ENCODE data around the gene FNDC11. TPM values are rescaled to one million over a fixed set of nuclear protein-coding genes. Genes with fewer than 3 reads are reported as not detected.

FNDC11 gene
- total RNA-seq, 1 experiment from 2014 or later = 2.5 TPM

DNA sequence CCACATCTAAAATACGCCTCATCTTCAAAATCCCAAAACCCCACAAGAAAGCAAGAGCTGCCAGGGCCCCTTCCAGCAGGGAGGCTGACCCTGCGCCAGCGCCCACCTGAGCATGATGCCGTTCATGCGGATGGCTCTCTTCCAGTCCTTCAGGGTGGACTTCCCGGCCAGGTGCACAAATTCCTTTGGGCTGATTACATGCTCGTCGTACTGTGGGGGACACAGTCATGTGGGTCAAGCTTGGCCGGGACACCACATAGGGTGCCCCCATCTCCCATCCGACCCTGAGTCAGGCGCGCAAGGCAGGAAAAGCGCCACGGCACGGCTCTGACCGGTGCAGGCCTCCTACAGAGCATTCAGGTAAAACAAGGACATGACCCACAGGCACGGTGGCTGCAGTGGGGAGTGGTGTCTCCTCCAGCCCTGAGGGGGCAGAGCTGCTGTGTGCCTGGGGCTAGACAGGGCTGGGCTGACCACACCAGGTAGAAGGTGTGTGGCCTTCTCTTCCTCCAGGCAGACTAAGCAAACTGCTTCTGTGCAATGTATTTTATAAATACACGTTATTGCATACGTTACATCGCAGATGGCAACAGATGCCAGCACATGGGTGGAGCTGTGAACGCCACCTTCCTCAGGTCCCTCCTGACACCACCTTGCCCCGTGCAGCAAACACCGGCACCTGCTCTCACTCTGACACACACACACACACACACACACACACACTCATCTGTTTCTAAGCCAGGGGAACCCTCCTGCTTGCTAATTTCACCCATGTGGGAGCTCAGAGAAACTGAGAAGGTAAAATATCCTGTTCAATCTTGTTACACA is 43.9 kb downstream of the FNDC11 start:
- Histone ChIP-seq H3K23me2 (ENCODE audit: insufficient read length, low read depth, low read length, poor library complexity, severe bottlenecking) (no peaks in the 10 kb centered on the region), H3K4ac (ENCODE audit: low read depth, low read length) (no peak overlapping the region), H3K14ac (ENCODE audit: insufficient read depth, low read length) (no peak overlapping the region), H4K91ac (ENCODE audit: insufficient read length, low read depth, low read length) (no peak overlapping the region), H3K56ac (ENCODE audit: insufficient read length, low read depth, low read length) (no peak overlapping the region), H2BK15ac (ENCODE audit: low read depth, low read length) (no peak overlapping the region), H4K8ac (replicated peaks; ENCODE audit: insufficient read length, low read depth, low read length) (no peak overlapping the region), H3T11ph (ENCODE audit: low read length) (no peak overlapping the region), H2AK5ac (ENCODE audit: insufficient read length, low read length) (no peak overlapping the region), H3K9me3 (ENCODE audit: control insufficient read depth, low read depth, low read length) (no peaks in the 10 kb centered on the region), H3K79me2 (ENCODE audit: insufficient read depth, low read length) (no peaks in the 10 kb centered on the region), H2BK12ac (ENCODE audit: insufficient read length, low read depth, low read length) (no peak overlapping the region), H3K27ac (ENCODE audit: insufficient read length, low read depth, low read length) (no peak overlapping the region), H2AFZ (ENCODE audit: low read length) (no peak overlapping the region), H3K18ac (ENCODE audit: insufficient read length, low read depth, low read length) (no peak overlapping the region), H2BK5ac (ENCODE audit: insufficient read length, low read length) (no peak overlapping the region), H3K4me2 (ENCODE audit: insufficient read depth, insufficient read length, low read length) (no peak overlapping the region), H3K23ac (ENCODE audit: insufficient read length, low read depth, low read length) (no peak overlapping the region), H3K79me1 (ENCODE audit: insufficient read depth, low read depth, low read length, poor library complexity, severe bottlenecking) (no peaks in the 10 kb centered on the region), H4K5ac (ENCODE audit: insufficient read length, low read depth, low read length) (no peak overlapping the region), H2BK20ac (ENCODE audit: low read depth, low read length, poor library complexity, severe bottlenecking) (no peak overlapping the region), H3K4me1 (ENCODE audit: insufficient read depth, low read length) (no peaks in the 10 kb centered on the region), H2BK120ac (ENCODE audit: low read depth, low read length, poor library complexity, severe bottlenecking) (no peak overlapping the region), H3K27me3 (ENCODE audit: insufficient read depth, low read length) (no peaks in the 10 kb centered on the region), H3K9ac (ENCODE audit: extremely low read depth, insufficient read length, low read length) (no peak overlapping the region), H4K20me1 (ENCODE audit: control insufficient read depth, insufficient read depth, insufficient read length) (no peaks in the 10 kb centered on the region)
- no CpG with 5 or more reads among the region's 23 CpGs for WGBS (ENCODE audit: extremely low coverage, insufficient read length, low lambda C conversion rate)
- H3K9me3 Mint-ChIP-seq = no peaks in the 10 kb centered on the region
- no peak for DNase-seq
- TF ChIP-seq, protein P1, sequence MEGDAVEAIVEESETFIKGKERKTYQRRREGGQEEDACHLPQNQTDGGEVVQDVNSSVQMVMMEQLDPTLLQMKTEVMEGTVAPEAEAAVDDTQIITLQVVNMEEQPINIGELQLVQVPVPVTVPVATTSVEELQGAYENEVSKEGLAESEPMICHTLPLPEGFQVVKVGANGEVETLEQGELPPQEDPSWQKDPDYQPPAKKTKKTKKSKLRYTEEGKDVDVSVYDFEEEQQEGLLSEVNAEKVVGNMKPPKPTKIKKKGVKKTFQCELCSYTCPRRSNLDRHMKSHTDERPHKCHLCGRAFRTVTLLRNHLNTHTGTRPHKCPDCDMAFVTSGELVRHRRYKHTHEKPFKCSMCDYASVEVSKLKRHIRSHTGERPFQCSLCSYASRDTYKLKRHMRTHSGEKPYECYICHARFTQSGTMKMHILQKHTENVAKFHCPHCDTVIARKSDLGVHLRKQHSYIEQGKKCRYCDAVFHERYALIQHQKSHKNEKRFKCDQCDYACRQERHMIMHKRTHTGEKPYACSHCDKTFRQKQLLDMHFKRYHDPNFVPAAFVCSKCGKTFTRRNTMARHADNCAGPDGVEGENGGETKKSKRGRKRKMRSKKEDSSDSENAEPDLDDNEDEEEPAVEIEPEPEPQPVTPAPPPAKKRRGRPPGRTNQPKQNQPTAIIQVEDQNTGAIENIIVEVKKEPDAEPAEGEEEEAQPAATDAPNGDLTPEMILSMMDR (conservative IDR thresholded peaks at IDR 0.05) = no peak
- H3K36me3 Mint-ChIP-seq (ENCODE audit: insufficient read depth in 1 of 3, low read depth in 3 of 3) = peaks cover 11 to 41% (median 41%) of the 10 kb centered on the region in 3 experiments; a peak in 6 of 7 replicates
- no peaks in the 10 kb centered on the region for H3K27me3 Mint-ChIP-seq (ENCODE audit: low read depth)
- H3K4me1 Mint-ChIP-seq = no peaks in the 10 kb centered on the region
- H3K4me3 Mint-ChIP-seq = no peak overlapping the region
- peak overlapping the region in 1 of 3 experiments; percentile 44; a peak in 1 of 7 replicates for H3K27ac Mint-ChIP-seq
